ENCODE data around the gene EME1.
"Not testable (repeated sequence)": the region's sequence is repeated elsewhere in the genome, so short reads cannot be mapped to it uniquely, and the experiment has no call there.

Gene EME1

GRCh38 chr17:50398672-50399071, 25.6 kb downstream of the EME1 start:
- WGBS: 93% methylated on average over 2 of the region's 3 CpGs
- H3K36me3 ChIP-seq (ENCODE audit: insufficient read depth, low read length): peaks cover 18% of the 10 kb centered on the region
- not testable (repeated sequence) for H3K27me3 ChIP-seq (ENCODE audit: insufficient read depth, low read length)

DNA sequence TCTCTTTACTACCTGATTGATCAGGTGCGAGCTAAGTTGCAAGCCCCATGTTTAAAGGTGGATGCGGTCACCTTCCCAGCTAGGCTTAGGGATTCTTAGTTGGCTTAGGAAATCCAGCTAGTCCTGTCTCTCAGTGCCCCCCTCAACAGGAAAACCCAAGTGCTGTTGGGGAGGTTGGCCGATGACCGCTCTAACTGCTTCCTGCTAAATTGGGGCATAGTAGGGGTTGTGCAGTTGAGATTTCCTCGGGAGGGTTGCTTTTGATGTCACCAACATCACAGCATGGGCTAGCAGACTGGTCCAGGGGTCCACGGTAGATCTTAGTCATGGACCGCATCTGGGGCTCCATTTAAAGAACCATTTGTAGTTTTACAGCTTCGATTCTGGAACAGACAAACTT, 26.6 kb downstream of the EME1 start:
- H3K27me3 ChIP-seq (ENCODE audit: insufficient read depth, low read length); H3K9me3 ChIP-seq (ENCODE audit: insufficient read depth, low read depth, low read length); H3K27ac ChIP-seq (ENCODE audit: low read depth, low read length); H3K9ac ChIP-seq (ENCODE audit: low read depth, low read length); H3K36me3 ChIP-seq (ENCODE audit: insufficient read depth, low read length); H3K4me1 ChIP-seq (ENCODE audit: insufficient read depth, low read length); H3K4me3 ChIP-seq (ENCODE audit: low read length): not testable (repeated sequence)
- 89% methylated on average over 8 of the region's 8 CpGs for WGBS

More at GRCh38 chr17:50398672-50399071, 25.6 kb downstream of the EME1 start:
- not testable (repeated sequence) for H3K9me3 ChIP-seq (ENCODE audit: insufficient read depth, low read depth, low read length); H3K9ac ChIP-seq (ENCODE audit: low read depth, low read length); H3K4me3 ChIP-seq (ENCODE audit: low read length); H3K27ac ChIP-seq (ENCODE audit: low read depth, low read length); H3K4me1 ChIP-seq (ENCODE audit: insufficient read depth, low read length)

- not testable (repeated sequence) for H3K27me3 ChIP-seq (ENCODE audit: insufficient read depth, low read length); H3K36me3 ChIP-seq (ENCODE audit: insufficient read depth, low read length); H3K4me3 ChIP-seq (ENCODE audit: low read length); H3K27ac ChIP-seq (ENCODE audit: low read depth, low read length); H3K4me1 ChIP-seq (ENCODE audit: insufficient read depth, low read length); H3K9me3 ChIP-seq (ENCODE audit: insufficient read depth, low read depth, low read length); H3K9ac ChIP-seq (ENCODE audit: low read depth, low read length)
- WGBS: 86% methylated on average over 4 of the region's 4 CpGs
Measured at GRCh38 chr17:50405351-50405750, 32.3 kb downstream of the EME1 start.

DNA sequence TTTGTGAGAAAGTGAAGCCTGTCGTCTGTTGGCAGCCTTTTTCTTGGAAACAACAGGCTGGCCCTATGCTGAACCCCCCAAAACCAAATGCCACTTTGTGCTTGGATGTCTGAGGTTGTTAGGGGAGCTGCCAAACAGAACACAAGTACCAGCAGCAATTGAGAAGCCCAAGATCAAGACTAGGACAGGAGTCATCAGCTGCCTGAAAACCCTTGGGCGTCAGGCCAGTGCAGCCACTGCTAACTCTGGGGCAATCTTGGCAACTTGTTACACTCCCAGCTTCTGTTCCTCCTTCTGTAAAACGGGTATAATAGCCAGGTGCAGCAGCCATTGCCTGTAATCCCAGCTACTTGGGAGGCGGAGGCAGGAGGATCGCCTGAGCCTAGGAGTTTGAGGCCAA, 33.5 kb downstream of the EME1 start:
- WGBS: 84% methylated on average over 5 of the region's 5 CpGs
- no peaks in the 10 kb centered on the region for H3K27me3 ChIP-seq (ENCODE audit: insufficient read depth, low read length)
- H3K27ac ChIP-seq (ENCODE audit: low read depth, low read length): no peak overlapping the region
- no peaks in the 10 kb centered on the region for H3K4me1 ChIP-seq (ENCODE audit: insufficient read depth, low read length)
- H3K36me3 ChIP-seq (ENCODE audit: insufficient read depth, low read length): no peaks in the 10 kb centered on the region
- no peak overlapping the region for H3K9ac ChIP-seq (ENCODE audit: low read depth, low read length)
- no peaks in the 10 kb centered on the region for H3K9me3 ChIP-seq (ENCODE audit: insufficient read depth, low read depth, low read length)
- H3K4me3 ChIP-seq (ENCODE audit: low read length): no peak overlapping the region

GRCh38 chr17:50407921-50408320, 34.9 kb downstream of the EME1 start:
- H3K4me1 ChIP-seq (ENCODE audit: insufficient read depth, low read length): no peaks in the 10 kb centered on the region
- no peak overlapping the region for H3K27ac ChIP-seq (ENCODE audit: low read depth, low read length)
- H3K9ac ChIP-seq (ENCODE audit: low read depth, low read length): no peak overlapping the region
- WGBS: 95% methylated on average over 4 of the region's 4 CpGs
- no peaks in the 10 kb centered on the region for H3K27me3 ChIP-seq (ENCODE audit: insufficient read depth, low read length)
- no peak overlapping the region for H3K4me3 ChIP-seq (ENCODE audit: low read length)
- H3K9me3 ChIP-seq (ENCODE audit: insufficient read depth, low read depth, low read length): no peaks in the 10 kb centered on the region
- no peaks in the 10 kb centered on the region for H3K36me3 ChIP-seq (ENCODE audit: insufficient read depth, low read length)

DNA sequence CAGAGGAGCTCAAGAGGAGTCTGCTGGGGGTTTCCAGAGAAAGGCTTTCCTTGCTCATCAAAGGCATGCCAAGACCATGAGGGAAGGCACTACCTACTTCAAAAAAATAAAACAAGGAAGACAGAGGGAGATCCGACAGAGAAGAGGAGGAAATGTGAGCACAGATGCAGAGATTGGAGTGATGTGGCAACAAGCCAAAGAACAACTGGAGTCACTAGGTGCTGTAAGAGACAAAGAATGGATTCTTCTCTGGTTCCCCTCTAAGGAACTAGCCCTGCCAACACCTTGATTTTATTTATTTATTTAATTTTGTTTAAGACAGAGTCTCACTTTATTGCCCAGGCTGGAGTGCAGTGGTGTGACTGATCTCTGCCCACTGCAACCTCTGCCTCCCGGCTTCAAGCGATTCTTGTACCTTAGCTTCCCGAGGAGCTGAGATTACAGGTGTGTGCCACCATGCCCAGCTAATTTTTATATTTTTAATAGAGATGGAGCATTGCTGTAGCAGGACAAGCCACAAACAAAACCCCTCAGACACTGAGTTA, 39.2 kb downstream of the EME1 start:
- 86% methylated on average over 4 of the region's 4 CpGs for WGBS
- Histone ChIP-seq H3K4me1 (ENCODE audit: insufficient read depth, low read length) (no peaks in the 10 kb centered on the region), H3K27ac (ENCODE audit: low read depth, low read length) (no peak overlapping the region), H3K4me3 (ENCODE audit: low read length) (no peak overlapping the region), H3K36me3 (ENCODE audit: insufficient read depth, low read length) (no peaks in the 10 kb centered on the region), H3K27me3 (ENCODE audit: insufficient read depth, low read length) (no peaks in the 10 kb centered on the region), H3K9me3 (ENCODE audit: insufficient read depth, low read depth, low read length) (no peaks in the 10 kb centered on the region), H3K9ac (ENCODE audit: low read depth, low read length) (no peak overlapping the region)

- no peak overlapping the region for H3K4me3 ChIP-seq (ENCODE audit: low read length)
- 90% methylated on average over 3 of the region's 3 CpGs for WGBS
- H3K27me3 ChIP-seq (ENCODE audit: insufficient read depth, low read length): no peaks in the 10 kb centered on the region
- H3K9ac ChIP-seq (ENCODE audit: low read depth, low read length): no peak overlapping the region
- peaks cover 4% of the 10 kb centered on the region; the same call in 1 of the 2 replicates for H3K9me3 ChIP-seq (ENCODE audit: insufficient read depth, low read depth, low read length)
- no peak overlapping the region for H3K27ac ChIP-seq (ENCODE audit: low read depth, low read length)
- H3K4me1 ChIP-seq (ENCODE audit: insufficient read depth, low read length): no peaks in the 10 kb centered on the region
- H3K36me3 ChIP-seq (ENCODE audit: insufficient read depth, low read length): no peaks in the 10 kb centered on the region
Measured at GRCh38 chr17:50414808-50415207, 41.8 kb downstream of the EME1 start.

DNA sequence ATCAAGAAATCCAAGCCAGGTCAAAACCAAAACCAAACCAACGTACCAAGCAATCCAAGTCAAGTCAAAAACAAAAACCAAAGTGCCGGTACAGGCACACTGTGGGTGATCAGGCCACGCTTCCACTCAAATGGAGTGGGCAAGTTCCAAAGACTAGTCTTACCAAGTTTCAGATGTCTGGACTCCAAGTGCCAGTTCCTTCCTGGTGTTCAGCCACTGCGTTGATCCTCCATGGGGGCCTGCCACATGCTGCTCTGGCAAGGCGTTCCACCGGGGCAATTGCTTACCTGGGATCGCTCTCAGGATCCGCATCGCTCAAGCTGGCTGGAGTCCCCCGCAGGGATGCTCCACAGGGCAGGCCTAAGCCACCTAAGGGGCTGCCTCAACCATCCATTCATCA, 46.5 kb downstream of the EME1 start:
- not testable (repeated sequence) for H3K36me3 ChIP-seq (ENCODE audit: insufficient read depth, low read length); H3K9ac ChIP-seq (ENCODE audit: low read depth, low read length); H3K27me3 ChIP-seq (ENCODE audit: insufficient read depth, low read length); H3K4me1 ChIP-seq (ENCODE audit: insufficient read depth, low read length); H3K9me3 ChIP-seq (ENCODE audit: insufficient read depth, low read depth, low read length); H3K27ac ChIP-seq (ENCODE audit: low read depth, low read length); H3K4me3 ChIP-seq (ENCODE audit: low read length)
- WGBS: 96% methylated on average over 10 of the region's 10 CpGs

DNA sequence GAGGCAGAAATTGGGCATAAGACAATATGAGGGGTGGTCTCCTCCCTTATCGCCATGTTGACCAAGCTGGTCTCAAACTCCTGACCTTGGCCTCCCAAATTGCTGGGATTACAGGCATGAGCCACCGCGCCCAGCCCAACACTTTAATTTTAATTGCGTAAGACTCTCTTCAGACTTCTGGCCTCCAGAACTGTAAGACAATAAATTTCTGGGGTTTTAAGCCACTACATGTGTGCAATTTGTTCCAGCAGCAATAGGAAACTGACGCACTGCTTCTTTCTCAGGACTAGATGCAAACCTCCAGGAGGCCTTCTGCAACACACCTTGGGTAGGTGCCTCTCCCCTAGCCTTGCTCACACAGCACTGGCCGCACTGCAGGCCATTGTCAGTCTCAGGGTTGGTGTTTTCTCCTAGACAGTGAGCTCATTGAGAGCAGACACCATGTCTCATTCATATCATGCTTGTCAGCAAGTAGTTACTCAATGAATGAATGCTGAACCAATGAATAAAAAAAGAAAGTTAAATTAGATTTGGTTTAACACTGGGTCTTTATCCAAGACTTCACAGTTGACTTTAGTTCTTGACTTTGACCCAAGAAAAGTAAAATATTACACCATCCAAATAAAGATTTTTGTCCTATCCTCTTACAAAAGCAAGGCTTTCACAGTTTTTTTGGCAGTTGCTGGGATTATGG, 47.5 kb downstream of the EME1 start:
- peaks cover 12% of the 10 kb centered on the region for H3K27me3 ChIP-seq (ENCODE audit: insufficient read depth, low read length)
- 94% methylated on average over 6 of the region's 6 CpGs for WGBS
- H3K27ac ChIP-seq (ENCODE audit: low read depth, low read length): no peak overlapping the region
- peaks cover 4% of the 10 kb centered on the region; the same call in 1 of the 2 replicates for H3K9me3 ChIP-seq (ENCODE audit: insufficient read depth, low read depth, low read length)
- H3K4me3 ChIP-seq (ENCODE audit: low read length): no peak overlapping the region
- H3K4me1 ChIP-seq (ENCODE audit: insufficient read depth, low read length): peaks cover under 1% of the 10 kb centered on the region; the same call in 1 of the 2 replicates
- H3K36me3 ChIP-seq (ENCODE audit: insufficient read depth, low read length): no peaks in the 10 kb centered on the region
- H3K9ac ChIP-seq (ENCODE audit: low read depth, low read length): no peak overlapping the region

- H3K4me3 ChIP-seq (ENCODE audit: low read length): no peak overlapping the region
- H3K9ac ChIP-seq (ENCODE audit: low read depth, low read length): no peak overlapping the region
- H3K4me1 ChIP-seq (ENCODE audit: insufficient read depth, low read length): peaks cover 3% of the 10 kb centered on the region; the same call in 1 of the 2 replicates
- no peak overlapping the region for H3K27ac ChIP-seq (ENCODE audit: low read depth, low read length)
- H3K9me3 ChIP-seq (ENCODE audit: insufficient read depth, low read depth, low read length): peaks cover 4% of the 10 kb centered on the region; the same call in 1 of the 2 replicates
- H3K27me3 ChIP-seq (ENCODE audit: insufficient read depth, low read length): peaks cover 15% of the 10 kb centered on the region
- WGBS: 91% methylated on average over 2 of the region's 3 CpGs
- H3K36me3 ChIP-seq (ENCODE audit: insufficient read depth, low read length): no peaks in the 10 kb centered on the region
Measured at GRCh38 chr17:50421308-50422051, 48.5 kb downstream of the EME1 start.

DNA sequence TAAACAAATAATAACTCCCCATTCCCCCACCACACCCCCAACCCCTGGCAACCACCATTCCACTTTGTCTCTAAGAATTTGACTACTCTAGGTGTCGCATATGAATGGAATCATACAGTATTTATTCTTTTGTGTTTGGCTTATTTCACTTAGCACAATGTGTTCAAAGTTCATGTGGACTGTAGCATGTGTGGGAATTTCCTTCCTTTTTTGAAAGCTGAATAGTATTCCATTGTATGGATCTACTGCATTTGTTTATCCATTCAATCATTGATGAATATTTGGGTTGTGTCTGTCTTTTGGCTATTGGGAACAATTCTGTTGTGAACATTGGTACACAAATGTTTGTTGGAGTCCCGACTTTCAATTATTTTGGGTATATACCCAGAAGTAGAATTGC, 49.7 kb downstream of the EME1 start:
- Histone ChIP-seq H3K27me3 (ENCODE audit: insufficient read depth, low read length) (peaks cover 15% of the 10 kb centered on the region), H3K9me3 (ENCODE audit: insufficient read depth, low read depth, low read length) (peaks cover 4% of the 10 kb centered on the region; the same call in 1 of the 2 replicates), H3K36me3 (ENCODE audit: insufficient read depth, low read length) (no peaks in the 10 kb centered on the region), H3K4me3 (ENCODE audit: low read length) (no peak overlapping the region), H3K4me1 (ENCODE audit: insufficient read depth, low read length) (peaks cover 11% of the 10 kb centered on the region; the same call in 1 of the 2 replicates), H3K9ac (ENCODE audit: low read depth, low read length) (no peak overlapping the region), H3K27ac (ENCODE audit: low read depth, low read length) (no peak overlapping the region)
- WGBS: 92% methylated on average over 2 of the region's 2 CpGs
